PFSK-1 (cell line): Measurements from ENCODE around the gene PPFIBP1.

ENCODE experiments used
- FOXP2 ChIP-seq: optimal IDR thresholded peaks from 2 replicates; pipeline ENCODE3; 2011; ENCODE audit warnings: borderline replicate concordance, control low read depth, inconsistent platforms; ENCODE audit not compliant: insufficient read depth; ENCODE audit errors: extremely low read length, extremely low read depth
- POLR2AphosphoS5 ChIP-seq: IDR thresholded peaks from 2 replicates; pipeline ENCODE4 v1.6.1; 2012; ENCODE audit warnings: low read depth, mild to moderate bottlenecking, control low read depth, low read length, moderate library complexity
- SIN3A ChIP-seq: IDR thresholded peaks from 2 replicates; pipeline ENCODE4 v1.6.1; 2012; ENCODE audit warnings: mild to moderate bottlenecking, low read length, moderate library complexity, borderline replicate concordance; ENCODE audit not compliant: insufficient read depth
- TAF1 ChIP-seq: IDR thresholded peaks from 2 replicates; pipeline ENCODE4 v1.6.1; 2012; ENCODE audit warnings: low read length, control low read depth, borderline replicate concordance; ENCODE audit not compliant: insufficient read depth
- TF ChIP-seq, protein P1 (sequence below), 2 experiments: IDR thresholded peaks; 2 replicates each; pipeline versions ENCODE4 v1.6.1 to v1.8.0; 2011 to 2012; ENCODE audit warnings: low read depth in 2 of 2, low read length in 2 of 2, control low read depth in 1 of 2, inconsistent platforms in 1 of 2, mild to moderate bottlenecking in 1 of 2, moderate library complexity in 1 of 2; ENCODE audit not compliant: insufficient read depth in 1 of 2

Gene PPFIBP1

DNA sequence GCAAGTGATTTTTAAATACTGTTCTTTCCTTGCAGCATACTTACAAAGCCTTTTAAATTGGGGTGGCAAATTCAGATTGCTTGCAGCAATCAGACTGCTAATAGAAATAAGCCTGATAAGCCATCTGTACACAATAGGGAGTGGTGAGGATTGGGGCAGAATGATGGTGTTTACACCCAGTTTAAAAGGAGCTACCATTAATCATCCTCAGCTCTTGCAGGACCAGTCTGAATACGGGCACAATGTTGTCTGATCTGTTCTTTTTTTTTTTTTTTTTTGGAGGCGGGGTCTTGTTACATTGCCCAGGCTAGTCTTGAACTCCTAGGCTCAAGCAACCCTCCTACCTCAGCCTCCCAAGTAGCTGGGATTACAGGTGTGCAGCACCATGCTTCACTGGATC is 122.1 kb downstream of the PPFIBP1 start:
- TF ChIP-seq SIN3A (no peak), FOXP2 (no peak), TAF1 (no peak), POLR2AphosphoS5 (no peak)
- TF ChIP-seq, protein P1, sequence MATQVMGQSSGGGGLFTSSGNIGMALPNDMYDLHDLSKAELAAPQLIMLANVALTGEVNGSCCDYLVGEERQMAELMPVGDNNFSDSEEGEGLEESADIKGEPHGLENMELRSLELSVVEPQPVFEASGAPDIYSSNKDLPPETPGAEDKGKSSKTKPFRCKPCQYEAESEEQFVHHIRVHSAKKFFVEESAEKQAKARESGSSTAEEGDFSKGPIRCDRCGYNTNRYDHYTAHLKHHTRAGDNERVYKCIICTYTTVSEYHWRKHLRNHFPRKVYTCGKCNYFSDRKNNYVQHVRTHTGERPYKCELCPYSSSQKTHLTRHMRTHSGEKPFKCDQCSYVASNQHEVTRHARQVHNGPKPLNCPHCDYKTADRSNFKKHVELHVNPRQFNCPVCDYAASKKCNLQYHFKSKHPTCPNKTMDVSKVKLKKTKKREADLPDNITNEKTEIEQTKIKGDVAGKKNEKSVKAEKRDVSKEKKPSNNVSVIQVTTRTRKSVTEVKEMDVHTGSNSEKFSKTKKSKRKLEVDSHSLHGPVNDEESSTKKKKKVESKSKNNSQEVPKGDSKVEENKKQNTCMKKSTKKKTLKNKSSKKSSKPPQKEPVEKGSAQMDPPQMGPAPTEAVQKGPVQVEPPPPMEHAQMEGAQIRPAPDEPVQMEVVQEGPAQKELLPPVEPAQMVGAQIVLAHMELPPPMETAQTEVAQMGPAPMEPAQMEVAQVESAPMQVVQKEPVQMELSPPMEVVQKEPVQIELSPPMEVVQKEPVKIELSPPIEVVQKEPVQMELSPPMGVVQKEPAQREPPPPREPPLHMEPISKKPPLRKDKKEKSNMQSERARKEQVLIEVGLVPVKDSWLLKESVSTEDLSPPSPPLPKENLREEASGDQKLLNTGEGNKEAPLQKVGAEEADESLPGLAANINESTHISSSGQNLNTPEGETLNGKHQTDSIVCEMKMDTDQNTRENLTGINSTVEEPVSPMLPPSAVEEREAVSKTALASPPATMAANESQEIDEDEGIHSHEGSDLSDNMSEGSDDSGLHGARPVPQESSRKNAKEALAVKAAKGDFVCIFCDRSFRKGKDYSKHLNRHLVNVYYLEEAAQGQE (IDR thresholded peaks at IDR 0.05; ENCODE audit: insufficient read depth in 1 of 2, low read depth in 2 of 2, low read length in 2 of 2) = no peak

GRCh38 chr12:27650011-27650410 is 126.0 kb downstream of the PPFIBP1 start:
- no peak for TF ChIP-seq POLR2AphosphoS5
- TF ChIP-seq SIN3A = no peak
- no peak for TF ChIP-seq FOXP2
- TF ChIP-seq, protein P1 (IDR thresholded peaks at IDR 0.05; ENCODE audit: insufficient read depth in 1 of 2, low read depth in 2 of 2, low read length in 2 of 2) = no peak
- no peak for TF ChIP-seq TAF1

DNA sequence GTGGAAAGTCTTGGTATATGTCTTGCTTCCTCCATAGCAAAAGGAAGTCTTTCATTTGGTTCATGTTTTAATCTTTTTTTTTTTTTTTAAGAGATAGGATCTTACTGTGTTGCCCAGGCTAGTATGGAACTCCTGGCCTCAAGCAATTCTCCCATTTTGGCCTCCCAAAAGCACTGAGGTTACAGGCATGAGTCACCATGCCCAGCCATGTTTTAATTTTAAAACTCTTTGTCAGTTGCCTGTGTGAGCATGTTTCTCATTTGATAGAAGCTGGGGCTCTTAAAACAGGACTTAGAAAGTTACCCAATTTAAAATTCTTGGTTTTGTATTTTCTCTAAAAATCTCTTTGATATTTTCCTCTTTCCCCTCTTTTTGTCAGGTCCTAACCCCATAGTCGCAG is 127.2 kb downstream of the PPFIBP1 start:
- TF ChIP-seq, protein P1 (IDR thresholded peaks at IDR 0.05; ENCODE audit: insufficient read depth in 1 of 2, low read depth in 2 of 2, low read length in 2 of 2) = no peak
- TF ChIP-seq FOXP2 (no peak), TAF1 (no peak), POLR2AphosphoS5 (no peak), SIN3A (no peak)

- no peak for TF ChIP-seq FOXP2
- TF ChIP-seq POLR2AphosphoS5 = no peak
- TF ChIP-seq, protein P1 (IDR thresholded peaks at IDR 0.05; ENCODE audit: insufficient read depth in 1 of 2, low read depth in 2 of 2, low read length in 2 of 2) = no peak
- TF ChIP-seq TAF1 = no peak
- no peak for TF ChIP-seq SIN3A
These were observed 128.3 kb downstream of the PPFIBP1 start for GRCh38 chr12:27652174-27652763.

DNA sequence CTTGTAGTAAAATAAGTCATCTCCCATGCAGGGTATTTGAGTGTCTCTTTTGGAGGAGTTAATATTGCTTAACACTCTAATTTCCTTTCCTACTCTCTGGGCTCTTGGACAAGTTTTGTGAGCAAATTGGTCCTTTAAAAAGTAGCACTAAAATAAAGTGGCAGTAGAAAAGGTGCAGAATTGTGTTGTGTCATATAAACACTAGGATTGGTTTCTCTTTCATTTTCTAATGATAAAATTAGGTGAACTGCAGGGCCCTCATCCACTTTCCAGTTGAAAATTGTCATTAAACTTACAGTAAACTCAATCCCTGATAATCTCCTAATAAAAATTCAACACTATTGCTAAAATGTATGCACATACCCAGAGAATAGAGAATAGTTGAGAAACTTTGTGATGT is 129.7 kb downstream of the PPFIBP1 start:
- TF ChIP-seq POLR2AphosphoS5 = no peak
- TF ChIP-seq FOXP2 = no peak
- TF ChIP-seq, protein P1 (IDR thresholded peaks at IDR 0.05; ENCODE audit: insufficient read depth in 1 of 2, low read depth in 2 of 2, low read length in 2 of 2) = no peak
- TF ChIP-seq TAF1 = no peak
